OCI-LY1 (cell line): ENCODE data around the gene SNRNP40.
"Not testable (repeated sequence)": the region's sequence is repeated elsewhere in the genome, so short reads cannot be mapped to it uniquely, and the experiment has no call there.

Experiments
- H2AFZ ChIP-seq: fragments of 200-600 bp; sonication (generic), shearing (Covaris generic); 2 replicates; pipeline ENCODE4 v1.6.0; 2014; ENCODE audit warnings: antibody characterized with exemption, mild to moderate bottlenecking, low read length
- H3F3A ChIP-seq: fragments of 200-600 bp; sonication (generic), shearing (Covaris generic); 2 replicates; pipeline ENCODE4 v1.6.0; 2014; ENCODE audit warnings: mild to moderate bottlenecking, antibody characterized with exemption, low read length, moderate library complexity; ENCODE audit not compliant: insufficient read depth
- H3K27ac ChIP-seq: fragments of 200-600 bp; sonication (generic); 2 replicates; pipeline ENCODE4 v1.5.1; 2014; ENCODE audit warnings: low read length, mixed run types, mild to moderate bottlenecking, low read depth; ENCODE audit not compliant: poor library complexity, severe bottlenecking
- H3K27me3 ChIP-seq: fragments of 200-600 bp; sonication (generic); 2 replicates; pipeline ENCODE4 v1.6.0; 2014; ENCODE audit warnings: antibody characterized with exemption, mild to moderate bottlenecking, low read length, moderate library complexity; ENCODE audit not compliant: insufficient read depth
- H3K36me3 ChIP-seq: fragments of 200-600 bp; sonication (generic); 2 replicates; pipeline ENCODE4 v1.6.1; 2014; ENCODE audit warnings: mild to moderate bottlenecking, antibody characterized with exemption, low read length, moderate library complexity, mixed read lengths; ENCODE audit not compliant: insufficient read depth
- H3K4me1 ChIP-seq: fragments of 200-600 bp; sonication (generic); 2 replicates; pipeline ENCODE4 v1.5.1; 2014; ENCODE audit warnings: mild to moderate bottlenecking, low read length, moderate library complexity; ENCODE audit not compliant: insufficient read depth, severe bottlenecking
- H3K4me2 ChIP-seq: fragments of 200-600 bp; sonication (generic), shearing (Covaris generic); 2 replicates; pipeline ENCODE4 v1.6.1; 2014; ENCODE audit warnings: low read length
- H3K4me3 ChIP-seq: fragments of 200-600 bp; sonication (generic); 2 replicates; pipeline ENCODE4 v1.5.1; 2014; ENCODE audit warnings: low read length, low read depth, mild to moderate bottlenecking, mixed read lengths; ENCODE audit not compliant: poor library complexity, severe bottlenecking
- H3K79me2 ChIP-seq: fragments of 200-600 bp; shearing (Covaris generic); 2 replicates; pipeline ENCODE4 v1.6.1; 2016; ENCODE audit warnings: mixed run types, low read length, mixed read lengths; ENCODE audit not compliant: insufficient read depth
- H3K9ac ChIP-seq: fragments of 200-600 bp; sonication (generic), shearing (Covaris generic); 2 replicates; pipeline ENCODE4 v1.6.1; 2014; ENCODE audit warnings: mild to moderate bottlenecking, low read length, mixed read lengths
- H3K9me2 ChIP-seq: fragments of 200-600 bp; sonication (generic), shearing (Covaris generic); 2 replicates; pipeline ENCODE4 v1.6.1; 2014; ENCODE audit warnings: low read depth, mild to moderate bottlenecking, low read length, mixed read lengths
- H3K9me3 ChIP-seq: fragments of 200-600 bp; shearing (Covaris generic); 2 replicates; pipeline ENCODE4 v1.6.1; 2014; ENCODE audit warnings: low read length, mixed read lengths
- H4K20me1 ChIP-seq: fragments of 200-600 bp; sonication (generic), shearing (Covaris generic); 2 replicates; pipeline ENCODE4 v1.6.0; 2016; ENCODE audit warnings: mild to moderate bottlenecking, low read length; ENCODE audit not compliant: insufficient read depth
- EZH2 ChIP-seq: fragments of 200-600 bp; sonication (generic), shearing (Covaris generic); IDR thresholded peaks from 2 replicates; pipeline ENCODE4 v1.8.0; 2017; ENCODE audit warnings: borderline replicate concordance, mixed run types, mild to moderate bottlenecking, antibody characterized with exemption, low read length, moderate library complexity, mixed read lengths
- TF ChIP-seq, protein P1 (sequence below): fragments of 200-600 bp; sonication (generic), shearing (Covaris generic); IDR thresholded peaks from 2 replicates; pipeline ENCODE4 v1.5.1; 2017; ENCODE audit warnings: mild to moderate bottlenecking, antibody characterized with exemption, low read length, moderate library complexity, mixed read lengths

SNRNP40 gene

DNA sequence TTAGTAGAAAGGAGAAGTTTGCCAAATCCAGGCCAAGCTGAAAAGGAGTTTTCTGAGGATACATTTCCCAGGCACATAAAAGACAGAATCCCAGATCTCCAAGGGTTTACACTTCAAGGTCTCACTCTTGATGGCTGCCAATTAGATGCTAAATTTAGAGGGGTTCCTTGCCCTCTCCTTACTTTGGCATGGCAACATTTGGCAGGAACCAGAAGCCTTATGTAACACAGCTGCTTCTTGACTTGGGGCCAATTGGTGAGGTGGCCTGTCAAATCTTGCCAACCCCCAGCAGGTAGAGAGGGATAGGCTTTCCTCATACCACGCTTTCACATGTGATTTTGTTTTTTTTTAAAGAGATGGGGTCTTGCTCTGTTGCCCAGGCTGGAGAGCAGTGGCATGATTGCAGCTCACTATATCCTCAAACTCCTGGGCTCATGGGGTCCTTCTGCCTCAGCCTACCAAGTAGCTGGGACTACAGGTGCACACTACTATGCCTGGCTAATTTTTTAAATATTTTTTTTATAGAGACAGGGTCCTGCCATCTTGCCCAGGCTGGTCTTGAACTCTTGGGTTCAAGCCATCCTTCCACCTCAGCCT lies 31.7 kb downstream of the SNRNP40 start:
- Histone ChIP-seq H3F3A (no peaks in the 10 kb centered on the region), H3K9ac (no peak overlapping the region), H3K4me2 (no peak overlapping the region), H3K27ac (no peak overlapping the region), H3K36me3 (peaks cover 90% of the 10 kb centered on the region), H3K4me1 (no peaks in the 10 kb centered on the region), H3K9me3 (no peaks in the 10 kb centered on the region), H3K4me3 (no peak overlapping the region), H2AFZ (no peak overlapping the region), H3K9me2 (no peaks in the 10 kb centered on the region), H4K20me1 (no peaks in the 10 kb centered on the region), H3K27me3 (no peaks in the 10 kb centered on the region), H3K79me2 (no peaks in the 10 kb centered on the region)
- TF ChIP-seq EZH2 = no peak

DNA sequence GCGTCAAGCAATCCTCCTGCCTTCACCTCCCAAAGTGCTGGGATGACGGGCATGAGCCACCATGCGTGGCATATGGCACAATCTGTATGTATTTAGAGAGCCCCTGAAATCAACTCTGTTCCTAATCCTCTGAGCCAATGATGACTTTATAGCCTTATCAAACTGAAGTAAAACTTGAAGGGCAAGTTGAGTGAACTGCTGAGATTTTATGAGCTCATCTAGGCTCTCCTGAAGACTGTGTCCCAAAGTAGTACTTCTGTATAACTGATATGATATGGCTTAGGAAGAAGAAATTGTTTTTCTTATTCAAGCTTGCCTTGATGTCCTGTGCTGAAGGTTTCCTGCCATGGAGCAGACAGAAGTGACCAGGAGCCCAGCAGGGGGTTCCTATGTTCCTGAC lies 33.2 kb downstream of the SNRNP40 start:
- Histone ChIP-seq H3K79me2 (no peaks in the 10 kb centered on the region), H3K27ac (no peak overlapping the region), H3K9me3 (no peaks in the 10 kb centered on the region), H3K9me2 (no peaks in the 10 kb centered on the region), H3F3A (no peaks in the 10 kb centered on the region), H2AFZ (no peak overlapping the region), H3K9ac (no peak overlapping the region), H3K4me3 (no peak overlapping the region), H4K20me1 (no peaks in the 10 kb centered on the region), H3K36me3 (peaks cover 89% of the 10 kb centered on the region), H3K4me2 (no peak overlapping the region), H3K27me3 (no peaks in the 10 kb centered on the region), H3K4me1 (no peaks in the 10 kb centered on the region)
- TF ChIP-seq EZH2 = no peak
- TF ChIP-seq, protein P1, sequence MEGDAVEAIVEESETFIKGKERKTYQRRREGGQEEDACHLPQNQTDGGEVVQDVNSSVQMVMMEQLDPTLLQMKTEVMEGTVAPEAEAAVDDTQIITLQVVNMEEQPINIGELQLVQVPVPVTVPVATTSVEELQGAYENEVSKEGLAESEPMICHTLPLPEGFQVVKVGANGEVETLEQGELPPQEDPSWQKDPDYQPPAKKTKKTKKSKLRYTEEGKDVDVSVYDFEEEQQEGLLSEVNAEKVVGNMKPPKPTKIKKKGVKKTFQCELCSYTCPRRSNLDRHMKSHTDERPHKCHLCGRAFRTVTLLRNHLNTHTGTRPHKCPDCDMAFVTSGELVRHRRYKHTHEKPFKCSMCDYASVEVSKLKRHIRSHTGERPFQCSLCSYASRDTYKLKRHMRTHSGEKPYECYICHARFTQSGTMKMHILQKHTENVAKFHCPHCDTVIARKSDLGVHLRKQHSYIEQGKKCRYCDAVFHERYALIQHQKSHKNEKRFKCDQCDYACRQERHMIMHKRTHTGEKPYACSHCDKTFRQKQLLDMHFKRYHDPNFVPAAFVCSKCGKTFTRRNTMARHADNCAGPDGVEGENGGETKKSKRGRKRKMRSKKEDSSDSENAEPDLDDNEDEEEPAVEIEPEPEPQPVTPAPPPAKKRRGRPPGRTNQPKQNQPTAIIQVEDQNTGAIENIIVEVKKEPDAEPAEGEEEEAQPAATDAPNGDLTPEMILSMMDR = no peak

DNA sequence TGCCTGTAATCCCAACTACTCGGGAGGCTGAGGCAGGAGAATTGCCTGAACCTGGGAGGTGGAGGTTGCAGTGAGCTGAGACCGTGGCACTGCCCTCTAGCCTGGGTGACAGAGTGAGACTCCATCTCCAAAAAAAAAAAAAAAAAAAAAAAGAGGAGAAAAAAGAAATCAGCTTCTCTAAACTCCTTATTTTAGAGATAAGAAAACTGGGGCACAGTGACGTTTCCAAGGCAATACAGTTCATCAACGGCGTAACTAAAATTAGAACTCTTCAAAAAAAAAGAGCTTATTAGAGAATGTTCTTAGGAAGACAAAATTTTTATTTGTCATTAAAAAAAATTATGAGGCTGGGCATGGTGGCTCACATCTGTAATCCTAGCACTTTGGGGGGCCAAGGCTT lies 34.2 kb downstream of the SNRNP40 start:
- H3K9ac ChIP-seq, H3F3A ChIP-seq, H3K79me2 ChIP-seq, H2AFZ ChIP-seq, H3K4me3 ChIP-seq, H3K9me2 ChIP-seq, H4K20me1 ChIP-seq, H3K27me3 ChIP-seq, H3K9me3 ChIP-seq, H3K27ac ChIP-seq, H3K4me1 ChIP-seq, H3K4me2 ChIP-seq: not testable (repeated sequence)
- H3K36me3 ChIP-seq = peaks cover 90% of the 10 kb centered on the region

- H4K20me1 ChIP-seq = no peaks in the 10 kb centered on the region
- no peaks in the 10 kb centered on the region for H3K9me2 ChIP-seq
- no peak overlapping the region for H3K27ac ChIP-seq
- no peaks in the 10 kb centered on the region for H3K9me3 ChIP-seq
- TF ChIP-seq, protein P1 = no peak
- no peak for TF ChIP-seq EZH2
- no peaks in the 10 kb centered on the region for H3K27me3 ChIP-seq
- no peaks in the 10 kb centered on the region for H3F3A ChIP-seq
- H3K36me3 ChIP-seq = peaks cover 90% of the 10 kb centered on the region
- no peak overlapping the region for H3K4me2 ChIP-seq
- no peaks in the 10 kb centered on the region for H3K79me2 ChIP-seq
- H3K4me3 ChIP-seq = no peak overlapping the region
- no peak overlapping the region for H3K9ac ChIP-seq
- no peaks in the 10 kb centered on the region for H3K4me1 ChIP-seq
- no peak overlapping the region for H2AFZ ChIP-seq
Measured at GRCh38 chr1:31261916-31262315, 34.7 kb downstream of the SNRNP40 start.
